Fibroblast of lung (primary cell): Measurements from ENCODE around the gene SCN2A.

Experiments
- EZH2 ChIP-seq: IDR thresholded peaks from 2 replicates; pipeline ENCODE4 v1.5.1; 2012; ENCODE audit warnings: low read length, control low read depth, mild to moderate bottlenecking; ENCODE audit errors: missing control alignments
- TF ChIP-seq, protein P1 (sequence below), 2 donors: IDR thresholded peaks in 1 of 2; conservative IDR thresholded peaks in 1 of 2; 1 replicate in 1 of 2; 2 replicates in 1 of 2; pipeline ENCODE4 v1.5.1; 2011 to 2012; ENCODE audit warnings: low read length in 2 of 2, control low read depth in 1 of 2, inconsistent platforms in 1 of 2, low read depth in 1 of 2, mild to moderate bottlenecking in 1 of 2

DNA sequence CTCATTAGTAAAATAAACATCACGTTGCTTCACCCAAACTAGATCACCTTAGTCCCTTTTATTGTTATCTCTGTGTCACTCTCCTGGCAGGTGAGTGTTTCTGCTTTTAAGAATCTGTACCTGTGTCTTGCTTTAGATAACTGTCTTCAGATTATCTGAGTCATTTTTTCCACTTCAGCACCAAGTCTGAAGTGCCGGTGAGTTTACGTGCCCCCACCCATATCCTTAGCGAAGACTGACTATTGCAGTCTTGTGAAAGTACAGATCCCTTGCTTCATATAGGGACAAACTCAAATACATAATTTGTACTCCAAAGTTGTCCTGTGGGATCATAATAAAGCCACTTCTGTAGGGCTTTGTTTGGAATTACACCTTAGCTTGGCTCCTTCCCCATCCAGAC lies 41.1 kb downstream of the SCN2A start:
- TF ChIP-seq, protein P1, sequence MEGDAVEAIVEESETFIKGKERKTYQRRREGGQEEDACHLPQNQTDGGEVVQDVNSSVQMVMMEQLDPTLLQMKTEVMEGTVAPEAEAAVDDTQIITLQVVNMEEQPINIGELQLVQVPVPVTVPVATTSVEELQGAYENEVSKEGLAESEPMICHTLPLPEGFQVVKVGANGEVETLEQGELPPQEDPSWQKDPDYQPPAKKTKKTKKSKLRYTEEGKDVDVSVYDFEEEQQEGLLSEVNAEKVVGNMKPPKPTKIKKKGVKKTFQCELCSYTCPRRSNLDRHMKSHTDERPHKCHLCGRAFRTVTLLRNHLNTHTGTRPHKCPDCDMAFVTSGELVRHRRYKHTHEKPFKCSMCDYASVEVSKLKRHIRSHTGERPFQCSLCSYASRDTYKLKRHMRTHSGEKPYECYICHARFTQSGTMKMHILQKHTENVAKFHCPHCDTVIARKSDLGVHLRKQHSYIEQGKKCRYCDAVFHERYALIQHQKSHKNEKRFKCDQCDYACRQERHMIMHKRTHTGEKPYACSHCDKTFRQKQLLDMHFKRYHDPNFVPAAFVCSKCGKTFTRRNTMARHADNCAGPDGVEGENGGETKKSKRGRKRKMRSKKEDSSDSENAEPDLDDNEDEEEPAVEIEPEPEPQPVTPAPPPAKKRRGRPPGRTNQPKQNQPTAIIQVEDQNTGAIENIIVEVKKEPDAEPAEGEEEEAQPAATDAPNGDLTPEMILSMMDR (conservative IDR thresholded peaks at IDR 0.05 in 1 of 2, IDR thresholded peaks at IDR 0.05 in 1 of 2; ENCODE audit: low read depth in 1 of 2, low read length in 2 of 2): no peak
- TF ChIP-seq EZH2: no peak
